Chondrocyte (in vitro differentiated cells): ENCODE results near the gene LAMC3. TPM values are rescaled to one million over a fixed set of nuclear protein-coding genes. Genes with fewer than 3 reads are reported as not detected.

ENCODE experiments used
- DNase-seq: peaks from one replicate; pipeline ENCODE4 v3.0.0; 2021; ENCODE audit warnings: mixed read lengths, low spot score
- H3K27ac Mint-ChIP-seq: one replicate; pipeline ENCODE4 v1.8.0; 2021; ENCODE audit warnings: mild to moderate bottlenecking, moderate library complexity, mixed read lengths; ENCODE audit not compliant: unreplicated experiment
- H3K27me3 Mint-ChIP-seq: 2 replicates; pipeline ENCODE4 v1.8.0; 2021; ENCODE audit warnings: low read depth, mixed read lengths
- H3K36me3 Mint-ChIP-seq: 2 replicates; pipeline ENCODE4 v1.8.0; 2021; ENCODE audit warnings: low read depth, mixed read lengths
- H3K4me1 Mint-ChIP-seq: 2 replicates; pipeline ENCODE4 v1.8.0; 2021; ENCODE audit warnings: low read depth, mild to moderate bottlenecking, mixed read lengths
- H3K4me3 Mint-ChIP-seq: one replicate; pipeline ENCODE4 v1.8.0; 2021; ENCODE audit warnings: mild to moderate bottlenecking, moderate library complexity, mixed read lengths; ENCODE audit not compliant: unreplicated experiment
- H3K9me3 Mint-ChIP-seq: 2 replicates; pipeline ENCODE4 v1.8.0; 2021; ENCODE audit warnings: low read depth, mixed read lengths
- total RNA-seq: library from RNA; stranded (reverse); gene quantifications from 3 replicates; pipeline ENCODE4 v1.2.1, GENCODE V29; 2021
- TF ChIP-seq, protein P1 (sequence below): fragments of 200-600 bp; sonication (generic); IDR thresholded peaks from 2 replicates; pipeline ENCODE4 v1.5.0; 2021; ENCODE audit warnings: antibody characterized with exemption, mild to moderate bottlenecking, moderate library complexity

Gene LAMC3
- total RNA-seq, 1 donor from 2014 or later: 1.2 TPM

DNA sequence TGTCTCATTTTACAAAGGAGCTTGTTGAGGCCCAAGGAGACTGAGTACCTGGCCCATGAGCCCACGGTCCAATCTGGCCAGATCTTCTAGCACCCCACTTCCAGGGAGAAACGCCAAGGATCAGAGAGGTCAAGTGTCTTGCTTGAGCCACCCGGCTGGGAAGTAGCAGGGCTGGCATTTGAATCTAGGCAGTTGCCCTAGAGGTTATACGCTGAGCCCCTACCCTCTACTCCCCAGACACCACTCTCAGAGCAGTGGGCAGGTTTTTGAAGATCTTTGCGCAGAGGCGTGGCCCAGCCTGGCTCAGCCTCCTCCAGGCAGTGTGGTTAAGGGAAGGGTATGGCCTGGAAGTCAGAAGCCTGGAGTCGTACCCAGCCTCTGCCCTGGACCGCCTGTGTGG lies 110.6 kb downstream of the LAMC3 start:
- no peaks in the 10 kb centered on the region for H3K9me3 Mint-ChIP-seq
- H3K4me1 Mint-ChIP-seq: peaks cover 10% of the 10 kb centered on the region
- DNase-seq: peak; percentile 32
- H3K36me3 Mint-ChIP-seq: peaks cover 2% of the 10 kb centered on the region
- H3K4me3 Mint-ChIP-seq: no peak overlapping the region
- H3K27ac Mint-ChIP-seq: no peak overlapping the region
- H3K27me3 Mint-ChIP-seq: no peaks in the 10 kb centered on the region
- TF ChIP-seq, protein P1, sequence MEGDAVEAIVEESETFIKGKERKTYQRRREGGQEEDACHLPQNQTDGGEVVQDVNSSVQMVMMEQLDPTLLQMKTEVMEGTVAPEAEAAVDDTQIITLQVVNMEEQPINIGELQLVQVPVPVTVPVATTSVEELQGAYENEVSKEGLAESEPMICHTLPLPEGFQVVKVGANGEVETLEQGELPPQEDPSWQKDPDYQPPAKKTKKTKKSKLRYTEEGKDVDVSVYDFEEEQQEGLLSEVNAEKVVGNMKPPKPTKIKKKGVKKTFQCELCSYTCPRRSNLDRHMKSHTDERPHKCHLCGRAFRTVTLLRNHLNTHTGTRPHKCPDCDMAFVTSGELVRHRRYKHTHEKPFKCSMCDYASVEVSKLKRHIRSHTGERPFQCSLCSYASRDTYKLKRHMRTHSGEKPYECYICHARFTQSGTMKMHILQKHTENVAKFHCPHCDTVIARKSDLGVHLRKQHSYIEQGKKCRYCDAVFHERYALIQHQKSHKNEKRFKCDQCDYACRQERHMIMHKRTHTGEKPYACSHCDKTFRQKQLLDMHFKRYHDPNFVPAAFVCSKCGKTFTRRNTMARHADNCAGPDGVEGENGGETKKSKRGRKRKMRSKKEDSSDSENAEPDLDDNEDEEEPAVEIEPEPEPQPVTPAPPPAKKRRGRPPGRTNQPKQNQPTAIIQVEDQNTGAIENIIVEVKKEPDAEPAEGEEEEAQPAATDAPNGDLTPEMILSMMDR: no peak

DNA sequence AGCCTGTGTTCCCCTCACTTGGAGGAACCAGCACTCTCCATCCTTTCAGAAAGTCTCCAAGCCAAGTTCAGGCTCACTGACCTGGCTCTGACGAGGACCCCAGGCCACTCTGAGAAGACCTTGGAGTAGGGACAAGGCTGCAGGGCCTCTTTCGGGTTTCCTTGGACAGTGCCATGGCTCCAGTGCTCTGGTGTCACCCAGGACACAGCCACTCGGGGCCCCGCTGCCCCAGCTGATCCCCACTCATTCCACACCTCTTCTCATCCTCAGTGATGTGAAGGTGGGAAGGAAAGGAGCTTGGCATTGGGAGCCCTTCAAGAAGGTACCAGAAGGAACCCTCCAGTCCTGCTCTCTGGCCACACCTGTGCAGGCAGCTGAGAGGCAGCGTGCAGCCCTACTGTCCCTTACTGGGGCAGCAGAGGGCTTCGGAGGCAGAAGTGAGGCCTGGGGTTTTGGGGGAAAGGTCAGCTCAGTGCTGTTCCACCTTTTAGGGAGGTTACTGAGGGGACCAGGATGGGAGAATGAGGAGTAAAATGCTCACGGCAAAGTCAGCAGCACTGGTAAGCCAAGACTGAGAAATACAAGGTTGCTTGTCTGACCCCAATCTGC lies 111.8 kb downstream of the LAMC3 start:
- no peaks in the 10 kb centered on the region for H3K27me3 Mint-ChIP-seq
- no peak overlapping the region for H3K27ac Mint-ChIP-seq
- TF ChIP-seq, protein P1: no peak
- no peak overlapping the region for H3K4me3 Mint-ChIP-seq
- DNase-seq: peak; percentile 67
- H3K9me3 Mint-ChIP-seq: no peaks in the 10 kb centered on the region
- H3K4me1 Mint-ChIP-seq: peaks cover 16% of the 10 kb centered on the region
- peaks cover 2% of the 10 kb centered on the region for H3K36me3 Mint-ChIP-seq

DNA sequence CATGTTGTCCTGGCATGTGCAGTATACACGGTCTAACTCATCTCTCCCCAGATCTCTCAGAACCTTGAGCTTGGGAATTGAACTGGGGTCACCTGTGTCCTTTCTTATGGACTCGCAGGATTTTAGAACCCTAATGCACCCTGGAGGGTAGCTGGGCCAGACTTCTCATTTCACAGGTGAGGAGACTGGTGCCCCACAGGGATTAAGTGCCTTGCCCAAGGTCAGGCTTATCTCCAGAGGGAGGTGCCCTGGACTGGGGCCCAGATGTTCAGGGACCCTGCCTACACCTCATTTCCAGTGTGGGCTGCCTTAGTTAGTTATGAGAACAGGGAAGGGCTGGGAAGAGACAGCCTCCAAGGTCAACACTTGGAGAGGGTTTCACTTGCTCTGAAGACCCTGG lies 112.4 kb downstream of the LAMC3 start:
- peak; percentile 32 for DNase-seq
- H3K27ac Mint-ChIP-seq: no peak overlapping the region

DNA sequence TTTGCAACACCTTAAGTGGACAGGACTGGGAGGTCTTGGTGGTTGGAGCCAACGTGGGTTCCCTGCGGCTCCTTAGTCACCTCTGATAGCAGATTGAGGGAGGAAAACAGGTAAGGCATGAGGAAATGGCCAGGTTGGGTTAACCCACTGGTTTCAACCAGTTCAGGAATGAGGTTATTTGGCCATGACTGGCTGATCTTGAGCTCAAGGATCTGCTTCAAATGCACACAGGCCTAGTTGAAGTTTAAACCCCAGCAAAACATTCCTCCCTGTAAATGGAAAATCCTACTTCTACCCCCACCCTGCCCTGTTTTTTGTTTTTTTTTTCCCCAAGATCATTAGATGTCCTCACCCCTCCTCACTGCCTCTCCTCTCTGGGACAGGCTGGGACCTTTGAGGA lies 113.2 kb downstream of the LAMC3 start:
- DNase-seq: no peak
- H3K36me3 Mint-ChIP-seq: peaks cover 2% of the 10 kb centered on the region
- H3K27ac Mint-ChIP-seq: no peak overlapping the region
- no peaks in the 10 kb centered on the region for H3K27me3 Mint-ChIP-seq
- H3K9me3 Mint-ChIP-seq: no peaks in the 10 kb centered on the region
- peaks cover 20% of the 10 kb centered on the region for H3K4me1 Mint-ChIP-seq
- TF ChIP-seq, protein P1: no peak
- H3K4me3 Mint-ChIP-seq: no peak overlapping the region

More for the DNA sequence above, 112.4 kb downstream of the LAMC3 start:
- TF ChIP-seq, protein P1: no peak
- Mint-ChIP-seq H3K9me3 (no peaks in the 10 kb centered on the region), H3K4me1 (peaks cover 21% of the 10 kb centered on the region), H3K36me3 (peaks cover 2% of the 10 kb centered on the region), H3K27me3 (no peaks in the 10 kb centered on the region), H3K4me3 (no peak overlapping the region)

DNA sequence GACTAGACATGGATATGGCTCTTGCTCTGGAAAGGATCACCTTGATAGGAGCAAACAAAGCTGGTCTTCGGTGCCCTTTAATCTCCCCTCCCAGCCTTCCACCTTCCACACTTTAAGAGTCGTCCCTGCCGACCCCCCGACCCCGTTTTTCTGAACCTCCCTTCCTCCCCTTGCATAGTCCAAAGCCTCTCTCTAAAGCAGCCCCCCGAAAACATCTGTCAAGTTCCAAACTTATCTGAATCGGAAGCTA lies 116.0 kb downstream of the LAMC3 start:
- Mint-ChIP-seq H3K9me3 (no peaks in the 10 kb centered on the region), H3K27me3 (no peaks in the 10 kb centered on the region), H3K4me1 (peaks cover 20% of the 10 kb centered on the region), H3K4me3 (peak overlapping the region; percentile 96), H3K27ac (peak overlapping the region; percentile 99), H3K36me3 (peaks cover 13% of the 10 kb centered on the region)
- DNase-seq: no peak
- TF ChIP-seq, protein P1: no peak
